ENCODE results near the gene NCAPD2. TPM values are rescaled to one million over a fixed set of nuclear protein-coding genes. Genes with fewer than 3 reads are reported as not detected.
A peak's percentile ranks its signal among the peaks of the same experiment; 100 is the strongest.

NCAPD2 gene
- total RNA-seq, 2 donors from 2014 or later: 86.7 to 99.0 TPM

DNA sequence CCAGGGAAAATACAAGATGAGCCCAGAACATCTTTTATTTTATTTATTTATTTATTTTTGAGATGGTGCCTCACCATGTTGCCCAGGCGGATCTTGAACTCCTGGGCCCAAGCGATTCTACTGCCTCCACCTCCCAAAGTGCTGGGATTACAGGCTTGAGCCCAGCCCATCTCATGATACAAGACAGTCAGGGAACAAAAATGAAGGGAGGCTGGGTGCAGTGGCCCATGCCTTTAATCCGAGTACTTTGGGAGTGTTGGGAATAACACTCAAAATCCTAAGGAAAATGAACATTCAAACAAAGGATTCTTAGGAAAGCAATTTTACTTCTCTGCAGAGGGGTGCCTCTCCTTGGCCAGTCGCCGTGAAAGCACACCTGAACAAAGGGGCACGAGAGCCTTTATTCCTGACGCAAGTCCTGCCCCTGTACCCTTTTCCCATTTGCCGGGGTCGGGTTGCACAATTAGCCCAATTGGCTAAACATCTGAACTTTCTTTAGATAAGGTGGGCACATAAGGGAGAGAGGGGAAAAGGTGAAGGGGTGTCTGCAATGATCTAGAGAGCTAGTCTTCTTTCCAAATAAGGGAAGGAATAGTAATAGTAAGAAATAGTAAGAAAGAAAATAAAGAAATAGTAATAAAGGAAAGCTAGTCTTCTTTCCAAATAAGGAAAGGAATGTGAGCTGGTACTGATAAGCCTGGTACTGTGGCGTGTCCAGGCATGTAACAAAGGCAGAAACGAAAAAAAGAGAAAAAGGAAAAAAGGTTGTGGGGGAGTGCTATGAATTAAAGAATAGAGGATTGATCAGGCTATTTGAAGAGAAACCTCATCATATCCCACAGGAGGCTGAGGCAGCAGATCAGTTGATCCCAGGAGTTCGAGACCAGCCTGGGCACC is 13.4 kb downstream of the NCAPD2 start:
- no peak for DNase-seq (ENCODE audit: low spot score)
- Histone ChIP-seq H3K27ac (peak overlapping the region in 1 of 2 donors; percentile 23), H3K36me3 (no peaks in the 10 kb centered on the region), H3K27me3 (replicated peaks; ENCODE audit: insufficient read depth) (no peaks in the 10 kb centered on the region), H3K9me3 (no peaks in the 10 kb centered on the region), H3K4me3 (no peak overlapping the region), H3K4me1 (replicated peaks) (no peaks in the 10 kb centered on the region)
- intact Hi-C loops (cut with DNase I): no loop called here
- 58% methylated on average over 12 of the region's 12 CpGs for WGBS
- TF ChIP-seq POLR2A (IDR thresholded peaks at IDR 0.05): no peak
- TF ChIP-seq POLR2AphosphoS5 (IDR thresholded peaks at IDR 0.05): no peak
- TF ChIP-seq, protein P1, sequence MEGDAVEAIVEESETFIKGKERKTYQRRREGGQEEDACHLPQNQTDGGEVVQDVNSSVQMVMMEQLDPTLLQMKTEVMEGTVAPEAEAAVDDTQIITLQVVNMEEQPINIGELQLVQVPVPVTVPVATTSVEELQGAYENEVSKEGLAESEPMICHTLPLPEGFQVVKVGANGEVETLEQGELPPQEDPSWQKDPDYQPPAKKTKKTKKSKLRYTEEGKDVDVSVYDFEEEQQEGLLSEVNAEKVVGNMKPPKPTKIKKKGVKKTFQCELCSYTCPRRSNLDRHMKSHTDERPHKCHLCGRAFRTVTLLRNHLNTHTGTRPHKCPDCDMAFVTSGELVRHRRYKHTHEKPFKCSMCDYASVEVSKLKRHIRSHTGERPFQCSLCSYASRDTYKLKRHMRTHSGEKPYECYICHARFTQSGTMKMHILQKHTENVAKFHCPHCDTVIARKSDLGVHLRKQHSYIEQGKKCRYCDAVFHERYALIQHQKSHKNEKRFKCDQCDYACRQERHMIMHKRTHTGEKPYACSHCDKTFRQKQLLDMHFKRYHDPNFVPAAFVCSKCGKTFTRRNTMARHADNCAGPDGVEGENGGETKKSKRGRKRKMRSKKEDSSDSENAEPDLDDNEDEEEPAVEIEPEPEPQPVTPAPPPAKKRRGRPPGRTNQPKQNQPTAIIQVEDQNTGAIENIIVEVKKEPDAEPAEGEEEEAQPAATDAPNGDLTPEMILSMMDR (IDR thresholded peaks at IDR 0.05): no peak

DNA sequence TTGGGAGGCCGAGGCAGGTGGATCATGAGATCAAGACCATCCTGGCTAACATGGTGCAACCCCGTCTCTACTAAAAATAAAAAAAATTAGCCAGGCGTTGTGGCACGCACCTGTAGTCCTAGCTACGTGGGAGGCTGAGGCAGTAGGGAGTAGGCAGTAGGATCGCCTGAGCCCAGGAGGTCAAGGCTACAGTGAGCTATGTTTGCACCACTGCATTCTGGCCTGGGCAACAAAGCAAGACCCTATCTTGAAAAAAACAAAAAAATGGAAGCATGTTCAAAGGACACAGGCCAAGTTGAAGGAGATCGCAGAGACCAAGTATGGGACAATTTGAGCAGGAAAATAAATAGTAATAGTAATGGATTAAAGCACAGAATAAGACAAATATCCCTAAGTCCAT is 14.2 kb downstream of the NCAPD2 start:
- DNase-seq (ENCODE audit: low spot score): no peak
- Histone ChIP-seq H3K27ac (no peak overlapping the region), H3K9me3 (no peaks in the 10 kb centered on the region), H3K4me3 (no peak overlapping the region), H3K27me3 (replicated peaks; ENCODE audit: insufficient read depth) (no peaks in the 10 kb centered on the region), H3K4me1 (replicated peaks) (no peaks in the 10 kb centered on the region), H3K36me3 (no peaks in the 10 kb centered on the region)
- intact Hi-C loops (cut with DNase I): no loop called here
- 76% methylated on average over 7 of the region's 7 CpGs for WGBS
- TF ChIP-seq POLR2A (IDR thresholded peaks at IDR 0.05) (no peak), POLR2AphosphoS5 (IDR thresholded peaks at IDR 0.05) (no peak)
- TF ChIP-seq, protein P1 (IDR thresholded peaks at IDR 0.05): no peak

DNA sequence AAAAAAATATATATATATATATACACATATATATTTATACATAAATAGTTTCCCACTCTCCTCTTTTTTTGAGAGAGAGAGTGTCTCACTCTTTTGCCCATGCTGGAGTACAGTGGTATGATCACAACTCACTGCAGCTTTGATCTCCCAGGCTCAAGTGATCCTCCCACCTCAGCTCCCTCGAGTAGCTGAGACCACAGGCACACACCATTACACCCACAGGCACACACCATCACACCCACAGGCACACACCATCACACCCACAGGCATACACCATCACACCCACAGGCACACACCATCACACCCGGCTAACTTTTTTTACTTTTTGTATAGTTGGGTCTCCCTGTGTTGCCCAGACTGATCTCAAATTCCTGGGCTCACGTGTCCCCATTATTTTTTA is 26.3 kb downstream of the NCAPD2 start:
- no peak overlapping the region for H3K4me3 ChIP-seq
- no peak for DNase-seq (ENCODE audit: low spot score)
- TF ChIP-seq, protein P1 (IDR thresholded peaks at IDR 0.05): no peak
- TF ChIP-seq POLR2A (IDR thresholded peaks at IDR 0.05) (no peak), POLR2AphosphoS5 (IDR thresholded peaks at IDR 0.05) (no peak)
- WGBS: 82% methylated on average over 3 of the region's 3 CpGs
- H3K27ac ChIP-seq: no peak overlapping the region
- no peaks in the 10 kb centered on the region for H3K4me1 ChIP-seq (replicated peaks)
- no peaks in the 10 kb centered on the region for H3K9me3 ChIP-seq
- intact Hi-C loops (cut with DNase I): no loop called here
- H3K27me3 ChIP-seq (replicated peaks; ENCODE audit: insufficient read depth): no peaks in the 10 kb centered on the region
- peaks cover 7 to 30% of the 10 kb centered on the region in 2 donors for H3K36me3 ChIP-seq

DNA sequence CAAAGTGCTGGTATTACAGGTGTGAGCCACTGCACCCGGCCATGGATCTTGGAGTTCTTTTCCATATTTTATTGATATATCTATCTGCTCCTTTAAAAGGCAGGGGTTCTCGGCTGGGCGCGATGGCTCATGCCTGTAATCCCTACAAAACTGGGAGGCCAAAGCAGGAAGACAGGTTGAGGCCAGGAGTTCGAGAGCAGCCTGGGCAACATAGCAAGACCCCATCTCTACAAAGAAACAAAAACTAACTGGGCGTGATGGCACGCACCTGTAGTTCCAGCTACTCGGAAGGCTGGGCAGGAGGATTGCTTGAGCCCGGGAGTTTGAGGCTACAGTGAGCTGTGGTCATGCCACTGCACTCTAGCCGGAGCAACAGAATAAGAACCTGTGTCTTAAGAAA is 28.3 kb downstream of the NCAPD2 start:
- Histone ChIP-seq H3K27me3 (replicated peaks; ENCODE audit: insufficient read depth) (no peaks in the 10 kb centered on the region), H3K4me1 (replicated peaks) (no peaks in the 10 kb centered on the region), H3K27ac (no peak overlapping the region), H3K9me3 (no peaks in the 10 kb centered on the region), H3K4me3 (no peak overlapping the region), H3K36me3 (peaks cover 10 to 30% of the 10 kb centered on the region in 2 donors)
- intact Hi-C loops (cut with DNase I): no loop called here
- WGBS: 86% methylated on average over 10 of the region's 10 CpGs
- TF ChIP-seq POLR2A (IDR thresholded peaks at IDR 0.05) (no peak), POLR2AphosphoS5 (IDR thresholded peaks at IDR 0.05) (no peak)
- TF ChIP-seq, protein P1 (IDR thresholded peaks at IDR 0.05): no peak
- no peak for DNase-seq (ENCODE audit: low spot score)

DNA sequence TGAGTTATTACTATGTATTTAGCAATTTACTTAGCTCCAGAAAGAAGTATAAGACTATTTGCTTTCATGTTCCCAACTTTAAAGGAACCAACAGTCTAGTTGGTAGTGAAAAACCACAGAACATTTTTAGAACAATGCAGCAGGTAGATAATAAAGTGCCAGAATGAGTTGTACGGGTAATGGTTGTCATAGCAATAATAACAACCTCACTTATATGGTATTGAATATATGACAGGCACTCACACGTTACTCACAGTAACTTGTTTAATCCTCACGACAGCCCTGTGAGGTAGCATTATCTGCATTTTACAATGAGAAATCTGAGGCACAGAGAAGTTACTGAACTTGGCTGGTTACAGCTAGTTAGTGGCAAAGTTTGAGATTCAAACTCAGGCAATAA is 29.8 kb downstream of the NCAPD2 start:
- Histone ChIP-seq H3K27me3 (replicated peaks; ENCODE audit: insufficient read depth) (no peaks in the 10 kb centered on the region), H3K4me3 (no peak overlapping the region), H3K36me3 (peaks cover 13 to 34% of the 10 kb centered on the region in 2 donors), H3K9me3 (no peaks in the 10 kb centered on the region), H3K27ac (no peak overlapping the region), H3K4me1 (replicated peaks) (no peaks in the 10 kb centered on the region)
- no peak for TF ChIP-seq POLR2A (IDR thresholded peaks at IDR 0.05)
- no peak for TF ChIP-seq POLR2AphosphoS5 (IDR thresholded peaks at IDR 0.05)
- TF ChIP-seq, protein P1 (IDR thresholded peaks at IDR 0.05): no peak
- intact Hi-C loops (cut with DNase I): no loop called here
- no peak for DNase-seq (ENCODE audit: low spot score)
- WGBS: 80% methylated on average over 3 of the region's 3 CpGs
